Lower leg skin (tissue), 4 donors: Measurements from ENCODE around the gene C14orf93. TPM values are rescaled to one million over a fixed set of nuclear protein-coding genes. Genes with fewer than 3 reads are reported as not detected.
A peak's percentile ranks its signal among the peaks of the same experiment; 100 is the strongest.

Source experiments
- DNase-seq, 2 donors: peaks; one replicate each; pipeline ENCODE4 v3.0.0-alpha.2; 2019; ENCODE audit warnings: low spot score in 2 of 2
- H3K4me3 ChIP-seq: fragments of 200-600 bp; sonication (generic); 2 replicates; pipeline ENCODE4 v1.5.1; 2017; ENCODE audit warnings: mild to moderate bottlenecking, low read depth; ENCODE audit not compliant: poor library complexity, severe bottlenecking
- POLR2A ChIP-seq, 2 donors: fragments of 450-650 bp; IDR thresholded peaks; one replicate each; pipeline ENCODE4 v1.6.1; 2016 to 2017; ENCODE audit warnings: antibody characterized with exemption in 2 of 2, mild to moderate bottlenecking in 1 of 2, moderate library complexity in 1 of 2
- WGBS, 2 donors: methylation state at CpG; one replicate each; pipeline ENCODE4 v1.1.5; 2018; 5-methylcytosine and 5-hydroxymethylcytosine counted together
- intact Hi-C: fragments of 100-400 bp; cut with DNase I; formaldehyde crosslinking; loops from one replicate; pipeline ENCODE4 v1.15.0; 2023; ENCODE audit warnings: low total_unique reads
- total RNA-seq, 4 donors: library from RNA; depleted of rRNA; stranded (reverse); fragments of >200 nt; gene quantifications; one replicate each; pipeline ENCODE4 v1.1.0, GENCODE V29; 2016
- TF ChIP-seq, protein P1 (sequence below), 3 donors: fragments of 450-650 bp; IDR thresholded peaks; one replicate each; pipeline ENCODE4 v1.5.1; 2016; ENCODE audit warnings: antibody characterized with exemption in 3 of 3, mild to moderate bottlenecking in 3 of 3, moderate library complexity in 2 of 3

The C14orf93 gene
- total RNA-seq, 4 donors from 2014 or later, result 16.9 to 29.6 (median 23.2) TPM

- TF ChIP-seq, protein P1, sequence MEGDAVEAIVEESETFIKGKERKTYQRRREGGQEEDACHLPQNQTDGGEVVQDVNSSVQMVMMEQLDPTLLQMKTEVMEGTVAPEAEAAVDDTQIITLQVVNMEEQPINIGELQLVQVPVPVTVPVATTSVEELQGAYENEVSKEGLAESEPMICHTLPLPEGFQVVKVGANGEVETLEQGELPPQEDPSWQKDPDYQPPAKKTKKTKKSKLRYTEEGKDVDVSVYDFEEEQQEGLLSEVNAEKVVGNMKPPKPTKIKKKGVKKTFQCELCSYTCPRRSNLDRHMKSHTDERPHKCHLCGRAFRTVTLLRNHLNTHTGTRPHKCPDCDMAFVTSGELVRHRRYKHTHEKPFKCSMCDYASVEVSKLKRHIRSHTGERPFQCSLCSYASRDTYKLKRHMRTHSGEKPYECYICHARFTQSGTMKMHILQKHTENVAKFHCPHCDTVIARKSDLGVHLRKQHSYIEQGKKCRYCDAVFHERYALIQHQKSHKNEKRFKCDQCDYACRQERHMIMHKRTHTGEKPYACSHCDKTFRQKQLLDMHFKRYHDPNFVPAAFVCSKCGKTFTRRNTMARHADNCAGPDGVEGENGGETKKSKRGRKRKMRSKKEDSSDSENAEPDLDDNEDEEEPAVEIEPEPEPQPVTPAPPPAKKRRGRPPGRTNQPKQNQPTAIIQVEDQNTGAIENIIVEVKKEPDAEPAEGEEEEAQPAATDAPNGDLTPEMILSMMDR (IDR thresholded peaks at IDR 0.05), result no peak
- no peak for TF ChIP-seq POLR2A (IDR thresholded peaks at IDR 0.05)
- H3K4me3 ChIP-seq, result no peak overlapping the region
- intact Hi-C loops, result no loop called here
- DNase-seq, result peak in 1 of 2 donors; percentile 71
- 86 to 93% methylated on average over 16 of the region's 16 CpGs for WGBS, 2 donors
Measured at GRCh38 chr14:22998329-22999012, 11.5 kb downstream of the C14orf93 start.

GRCh38 chr14:22997676-22998323 is 12.1 kb downstream of the C14orf93 start:
- intact Hi-C loops, result no loop called here
- TF ChIP-seq, protein P1 (IDR thresholded peaks at IDR 0.05), result no peak
- TF ChIP-seq POLR2A (IDR thresholded peaks at IDR 0.05), result no peak
- 77 to 79% methylated on average over 9 of the region's 9 CpGs for WGBS, 2 donors

GRCh38 chr14:22996768-22997654 is 12.9 kb downstream of the C14orf93 start:
- H3K4me3 ChIP-seq, result no peak overlapping the region
- intact Hi-C loops, result no loop called here
- DNase-seq, result peak in 1 of 2 donors; percentile 53
- TF ChIP-seq, protein P1 (IDR thresholded peaks at IDR 0.05), result no peak
- TF ChIP-seq POLR2A (IDR thresholded peaks at IDR 0.05), result no peak
- WGBS, 2 donors, result 66 to 76% methylated on average over 11 of the region's 11 CpGs

More at GRCh38 chr14:22997676-22998323, 12.1 kb downstream of the C14orf93 start:
- H3K4me3 ChIP-seq, result no peak overlapping the region
- peak in 1 of 2 donors; percentile 21 for DNase-seq

GRCh38 chr14:22995889-22996625 is 13.9 kb downstream of the C14orf93 start:
- WGBS, 2 donors, result 87 to 88% methylated on average over 9 of the region's 9 CpGs
- DNase-seq, result peak in 1 of 2 donors; percentile 58
- no peak overlapping the region for H3K4me3 ChIP-seq
- intact Hi-C loops, result no loop called here
- TF ChIP-seq, protein P1 (IDR thresholded peaks at IDR 0.05), result no peak
- no peak for TF ChIP-seq POLR2A (IDR thresholded peaks at IDR 0.05)

DNA sequence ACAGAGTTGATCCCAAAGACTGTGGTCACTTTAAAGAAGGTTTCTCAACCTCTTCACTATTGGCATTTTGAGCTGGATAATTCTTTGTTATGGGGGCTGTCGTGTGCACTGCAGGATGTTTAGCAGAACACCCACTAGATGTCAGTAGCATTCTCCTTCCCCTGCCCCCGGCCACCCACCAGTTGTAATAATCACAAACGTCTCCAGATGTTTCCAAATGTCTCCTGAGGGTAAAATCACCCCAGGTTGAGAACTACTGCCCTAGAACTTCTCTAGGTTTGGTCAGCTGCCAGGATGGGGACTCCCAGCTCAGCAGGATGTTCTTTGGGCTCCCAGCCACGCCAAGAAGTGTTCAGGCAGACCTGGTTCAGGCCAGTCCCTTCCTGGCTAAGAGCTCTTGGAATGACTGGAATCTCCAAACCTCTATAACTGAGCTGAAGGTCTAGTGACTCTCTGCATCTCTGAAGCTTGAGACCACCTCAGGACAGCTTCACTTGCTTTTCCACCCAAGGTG is 15.1 kb downstream of the C14orf93 start:
- WGBS, 2 donors, result 11 to 18% methylated on average over 4 of the region's 4 CpGs
- intact Hi-C loops, result no loop called here
- H3K4me3 ChIP-seq, result no peak overlapping the region

More for the DNA sequence above, 15.1 kb downstream of the C14orf93 start:
- no peak for TF ChIP-seq POLR2A (IDR thresholded peaks at IDR 0.05)
- TF ChIP-seq, protein P1 (IDR thresholded peaks at IDR 0.05), result no peak
- peak in 1 of 2 donors; percentile 70 for DNase-seq
